Measurements from ENCODE around the gene MED10.

Gene MED10

GRCh38 chr5:6377905-6378765 is at the start of gene MED10:
MED10 (minus strand) TSS chr5:6378547; CDS start chr5:6378483, 64 bp downstream.
- DNase-seq (ENCODE audit: low read depth in 3 of 3), result peak; percentile 93 to 96 (median 94)

GRCh38 chr5:6427694-6428093 is 49.3 kb upstream of the MED10 start:
- no peak for DNase-seq (ENCODE audit: low read depth in 3 of 3)

- no peak for DNase-seq (ENCODE audit: low read depth in 3 of 3)
Observed at GRCh38 chr5:6424700-6425099, 46.4 kb upstream of the MED10 start.

GRCh38 chr5:6424110-6424659 is 45.8 kb upstream of the MED10 start:
- DNase-seq (ENCODE audit: low read depth in 3 of 3), result no peak

- DNase-seq (ENCODE audit: low read depth in 3 of 3), result no peak
Observed at GRCh38 chr5:6423327-6424109, 45.2 kb upstream of the MED10 start.

GRCh38 chr5:6419340-6419852 is 41.0 kb upstream of the MED10 start:
- DNase-seq (ENCODE audit: low read depth in 3 of 3), result no peak

- no peak for DNase-seq (ENCODE audit: low read depth in 3 of 3)
Observed at GRCh38 chr5:6418679-6419276, 40.4 kb upstream of the MED10 start.

- no peak for DNase-seq (ENCODE audit: low read depth in 3 of 3)
Observed at GRCh38 chr5:6417657-6418056, 39.3 kb upstream of the MED10 start.

GRCh38 chr5:6412811-6413210 is 34.5 kb upstream of the MED10 start:
- DNase-seq (ENCODE audit: low read depth in 3 of 3), result no peak

- DNase-seq (ENCODE audit: low read depth in 3 of 3), result no peak
Observed at GRCh38 chr5:6411141-6411540, 32.8 kb upstream of the MED10 start.

- no peak for DNase-seq (ENCODE audit: low read depth in 3 of 3)
Observed at GRCh38 chr5:6410421-6410820, 32.1 kb upstream of the MED10 start.

- no peak for DNase-seq (ENCODE audit: low read depth in 3 of 3)
Observed at GRCh38 chr5:6408627-6409446, 30.5 kb upstream of the MED10 start.

GRCh38 chr5:6408260-6408596 is 29.9 kb upstream of the MED10 start:
- DNase-seq (ENCODE audit: low read depth in 3 of 3), result no peak

GRCh38 chr5:6407558-6408259 is 29.4 kb upstream of the MED10 start:
- DNase-seq (ENCODE audit: low read depth in 3 of 3), result no peak

GRCh38 chr5:6405591-6405990 is 27.2 kb upstream of the MED10 start:
- DNase-seq (ENCODE audit: low read depth in 3 of 3), result no peak

GRCh38 chr5:6404129-6404528 is 25.8 kb upstream of the MED10 start:
- no peak for DNase-seq (ENCODE audit: low read depth in 3 of 3)

- no peak for DNase-seq (ENCODE audit: low read depth in 3 of 3)
Observed at GRCh38 chr5:6403416-6403815, 25.1 kb upstream of the MED10 start.

- DNase-seq (ENCODE audit: low read depth in 3 of 3), result no peak
Observed at GRCh38 chr5:6402939-6403338, 24.6 kb upstream of the MED10 start.

- no peak for DNase-seq (ENCODE audit: low read depth in 3 of 3)
Observed at GRCh38 chr5:6401410-6401809, 23.1 kb upstream of the MED10 start.
